Pulmonary artery endothelial cell (primary cell): ENCODE results near the gene AMACR. TPM values are rescaled to one million over a fixed set of nuclear protein-coding genes. Genes with fewer than 3 reads are reported as not detected.
A peak's percentile ranks its signal among the peaks of the same experiment; 100 is the strongest.
"Not testable (repeated sequence)": the region's sequence is repeated elsewhere in the genome, so short reads cannot be mapped to it uniquely, and the experiment has no call there.

ENCODE experiments used
- DNase-seq: peaks from one replicate; pipeline ENCODE4 v3.0.0-alpha.2; 2011; ENCODE audit warnings: low read depth, low spot score
- total RNA-seq: library from RNA; depleted of rRNA; stranded (reverse); fragments of >200 nt; gene quantifications from 2 replicates; pipeline ENCODE4 v1.2.3, GENCODE V29; 2014

Gene AMACR
- total RNA-seq, 1 donor from 2014 or later, result 8.9 TPM

DNA sequence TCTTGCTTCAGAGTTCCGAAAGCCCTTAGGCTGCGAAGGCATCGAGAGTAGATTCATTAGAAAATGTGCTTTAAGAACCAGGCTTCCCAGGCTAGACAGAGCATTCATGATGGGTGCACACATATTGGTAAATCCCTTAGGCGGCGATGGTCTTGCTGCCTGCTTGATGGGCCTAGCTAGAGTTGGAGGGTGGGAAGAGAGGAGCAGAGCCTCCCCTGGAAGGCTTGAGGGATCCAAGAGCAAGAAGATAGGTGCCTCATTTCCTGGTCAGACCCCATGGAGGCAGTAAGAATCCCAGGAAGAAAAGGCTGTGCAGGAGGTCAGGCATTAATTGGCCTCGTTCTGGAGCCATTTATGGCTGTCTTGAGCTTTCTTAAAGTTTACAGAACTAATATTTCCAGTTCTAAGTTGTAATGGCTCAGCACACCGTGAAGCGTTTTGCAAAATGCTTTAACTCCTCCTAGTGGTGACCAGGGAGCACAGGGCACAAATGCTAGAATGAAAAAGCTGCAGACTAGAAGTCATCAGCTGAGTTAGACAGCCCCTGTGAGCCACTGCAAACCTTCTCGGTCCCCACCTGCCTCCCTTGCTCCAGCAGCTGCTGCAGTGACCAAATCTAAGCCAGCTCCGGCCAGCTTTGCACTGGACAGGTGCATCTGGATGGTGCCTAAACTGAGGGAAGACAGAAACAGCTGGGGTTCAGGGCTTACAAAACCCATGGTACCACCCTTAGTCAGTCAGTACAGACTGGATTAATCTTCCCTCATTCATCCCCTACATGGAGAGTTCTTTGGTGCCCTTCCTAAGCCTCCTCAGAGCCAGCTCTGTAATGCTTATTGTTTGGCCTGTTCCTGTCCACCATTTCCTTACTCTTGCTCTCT is 38.0 kb downstream of the AMACR start:
- peak; percentile 10 for DNase-seq

DNA sequence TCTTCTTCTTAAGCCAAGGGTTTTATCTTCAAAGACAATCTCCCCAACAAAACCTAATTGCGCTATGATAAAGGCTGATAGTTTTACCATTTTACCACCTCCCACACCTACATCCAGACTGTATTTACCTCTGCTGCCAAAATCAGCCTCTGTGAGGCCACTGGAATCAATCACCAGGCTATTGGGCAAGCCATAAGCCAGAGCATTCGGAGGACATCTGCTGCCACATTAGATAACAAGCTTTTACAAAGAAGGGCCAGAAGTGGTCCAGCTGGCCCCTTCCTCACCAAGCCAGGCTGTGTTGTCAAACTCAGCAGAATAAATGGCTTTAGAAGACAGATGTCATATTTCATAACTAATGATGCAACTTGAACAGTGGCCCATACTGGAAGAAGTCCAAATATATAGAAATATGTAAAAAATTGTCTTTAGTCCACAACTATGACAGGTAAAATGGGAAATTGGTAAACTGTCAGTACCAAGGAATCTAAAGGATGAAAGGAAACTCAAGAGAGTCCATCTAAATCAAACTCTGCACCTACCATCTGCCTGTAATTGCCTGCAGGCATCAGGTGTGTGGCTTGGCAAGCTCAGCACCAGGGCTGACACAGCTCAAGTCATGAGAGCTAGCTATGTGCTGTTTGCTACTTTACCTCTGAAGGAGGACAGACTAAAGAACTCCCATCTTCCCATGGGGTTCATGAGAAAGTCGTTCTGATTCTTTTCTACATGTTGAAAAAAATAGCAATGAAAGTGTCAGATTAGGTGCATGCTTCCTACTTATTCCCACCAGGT is 39.4 kb downstream of the AMACR start:
- no peak for DNase-seq

GRCh38 chr5:33966805-33967204 is 41.0 kb downstream of the AMACR start:
- DNase-seq, result no peak

GRCh38 chr5:33964132-33964700 is 43.6 kb downstream of the AMACR start:
- DNase-seq, result no peak

DNA sequence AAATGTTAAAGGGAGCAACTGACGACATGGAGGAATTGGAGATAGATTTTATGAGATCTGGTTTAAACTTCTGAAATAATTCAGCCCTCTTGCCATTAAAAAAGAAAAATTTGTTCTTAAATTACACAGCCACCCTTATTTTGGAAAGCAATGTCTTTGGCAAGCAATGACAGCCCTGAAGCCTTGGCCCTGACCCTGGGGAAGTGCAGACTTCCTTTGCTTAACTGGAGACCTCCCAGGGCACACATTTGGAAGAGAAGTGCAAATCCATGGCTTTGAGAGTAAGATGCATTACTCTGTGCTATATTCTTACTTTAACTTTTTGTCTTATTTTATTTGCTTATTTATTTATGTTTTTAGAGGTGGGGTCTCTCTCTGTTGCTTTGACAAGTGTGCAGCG is 49.7 kb downstream of the AMACR start:
- no peak for DNase-seq

DNA sequence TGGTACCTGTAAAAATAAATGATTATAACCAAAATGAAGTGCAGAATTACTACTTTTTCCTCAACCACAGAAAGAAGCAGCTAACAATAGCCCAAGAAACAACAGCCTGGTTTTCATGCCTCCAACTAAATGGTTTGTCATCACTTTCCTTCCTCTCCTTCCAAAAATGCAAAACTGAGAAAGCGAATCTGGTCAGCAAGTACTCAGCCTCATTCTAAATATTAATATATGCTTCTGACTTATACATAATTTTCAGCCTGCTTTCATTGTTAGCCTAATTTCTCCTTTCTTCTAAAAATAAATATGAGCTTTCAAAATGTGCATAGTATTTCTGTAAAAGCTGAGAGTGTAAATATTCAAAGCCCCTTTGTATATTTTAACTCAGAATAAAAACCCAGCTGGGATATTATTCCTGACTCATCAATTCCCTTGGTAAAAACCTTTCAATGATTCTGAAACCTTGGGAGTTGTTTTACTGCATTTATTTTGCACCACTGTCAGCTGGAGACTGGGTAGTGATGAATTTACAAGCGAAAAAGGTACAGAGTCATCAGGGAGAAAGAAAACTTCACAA is 50.2 kb downstream of the AMACR start:
- DNase-seq, result no peak

GRCh38 chr5:33952175-33952574 is 55.7 kb downstream of the AMACR start:
- DNase-seq, result not testable (repeated sequence)

- DNase-seq, result no peak
Observed at GRCh38 chr5:33944543-33945132, 63.2 kb downstream of the AMACR start.

DNA sequence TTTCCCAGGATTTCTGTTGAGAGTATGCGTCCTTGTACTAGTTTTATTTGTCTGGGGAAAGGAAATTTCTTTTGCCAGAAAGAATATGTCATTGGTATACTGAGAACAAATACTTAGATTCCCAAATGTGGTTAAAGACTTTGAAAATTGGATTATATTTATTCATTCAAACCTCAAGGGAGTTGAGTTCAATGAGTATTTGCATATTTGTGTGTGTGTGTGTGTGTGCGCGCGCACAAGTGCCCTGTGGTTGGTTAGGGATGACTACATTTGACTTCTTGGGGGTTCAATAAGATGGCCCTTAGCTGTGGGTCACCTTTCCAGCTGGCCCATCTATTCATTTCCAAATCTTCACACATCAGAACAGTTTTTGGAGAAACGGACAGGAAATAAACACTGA is 66.8 kb downstream of the AMACR start:
- no peak for DNase-seq

- DNase-seq, result no peak
Observed at GRCh38 chr5:33939556-33940262, 68.1 kb downstream of the AMACR start.

- no peak for DNase-seq
Observed at GRCh38 chr5:33938881-33939280, 69.0 kb downstream of the AMACR start.

DNA sequence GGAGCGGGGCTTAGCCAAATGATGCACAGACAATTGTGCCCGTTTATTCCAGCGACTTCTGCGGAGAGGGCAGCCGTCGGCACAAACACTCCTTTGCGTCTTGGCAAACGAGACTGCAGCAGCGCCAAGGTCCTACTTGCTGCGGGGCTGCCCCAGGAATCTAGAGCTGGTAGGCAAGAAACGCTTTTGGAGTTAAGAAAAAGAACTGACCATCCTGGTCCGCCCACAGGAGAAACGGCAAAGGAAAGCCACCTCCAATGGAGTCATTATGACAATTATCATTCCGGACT is 69.4 kb downstream of the AMACR start:
- no peak for DNase-seq

DNA sequence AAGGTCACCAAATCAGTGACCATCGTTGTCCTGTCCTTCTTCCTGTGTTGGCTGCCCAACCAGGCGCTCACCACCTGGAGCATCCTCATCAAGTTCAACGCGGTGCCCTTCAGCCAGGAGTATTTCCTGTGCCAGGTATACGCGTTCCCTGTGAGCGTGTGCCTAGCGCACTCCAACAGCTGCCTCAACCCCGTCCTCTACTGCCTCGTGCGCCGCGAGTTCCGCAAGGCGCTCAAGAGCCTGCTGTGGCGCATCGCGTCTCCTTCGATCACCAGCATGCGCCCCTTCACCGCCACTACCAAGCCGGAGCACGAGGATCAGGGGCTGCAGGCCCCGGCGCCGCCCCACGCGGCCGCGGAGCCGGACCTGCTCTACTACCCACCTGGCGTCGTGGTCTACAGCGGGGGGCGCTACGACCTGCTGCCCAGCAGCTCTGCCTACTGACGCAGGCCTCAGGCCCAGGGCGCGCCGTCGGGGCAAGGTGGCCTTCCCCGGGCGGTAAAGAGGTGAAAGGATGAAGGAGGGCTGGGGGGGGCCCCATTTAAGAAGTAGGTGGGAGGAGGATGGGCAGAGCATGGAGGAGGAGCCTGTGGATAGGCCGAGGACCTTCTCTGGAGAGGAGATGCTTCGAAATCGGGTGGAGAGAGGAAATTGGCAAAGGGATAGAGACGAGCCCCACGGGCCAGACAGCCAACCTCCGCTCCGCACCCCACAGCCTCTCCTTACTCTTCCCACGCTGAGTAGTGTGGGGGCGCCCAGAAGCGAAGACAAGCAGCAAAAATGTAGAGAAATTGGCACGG is 69.9 kb downstream of the AMACR start:
- no peak for DNase-seq

DNA sequence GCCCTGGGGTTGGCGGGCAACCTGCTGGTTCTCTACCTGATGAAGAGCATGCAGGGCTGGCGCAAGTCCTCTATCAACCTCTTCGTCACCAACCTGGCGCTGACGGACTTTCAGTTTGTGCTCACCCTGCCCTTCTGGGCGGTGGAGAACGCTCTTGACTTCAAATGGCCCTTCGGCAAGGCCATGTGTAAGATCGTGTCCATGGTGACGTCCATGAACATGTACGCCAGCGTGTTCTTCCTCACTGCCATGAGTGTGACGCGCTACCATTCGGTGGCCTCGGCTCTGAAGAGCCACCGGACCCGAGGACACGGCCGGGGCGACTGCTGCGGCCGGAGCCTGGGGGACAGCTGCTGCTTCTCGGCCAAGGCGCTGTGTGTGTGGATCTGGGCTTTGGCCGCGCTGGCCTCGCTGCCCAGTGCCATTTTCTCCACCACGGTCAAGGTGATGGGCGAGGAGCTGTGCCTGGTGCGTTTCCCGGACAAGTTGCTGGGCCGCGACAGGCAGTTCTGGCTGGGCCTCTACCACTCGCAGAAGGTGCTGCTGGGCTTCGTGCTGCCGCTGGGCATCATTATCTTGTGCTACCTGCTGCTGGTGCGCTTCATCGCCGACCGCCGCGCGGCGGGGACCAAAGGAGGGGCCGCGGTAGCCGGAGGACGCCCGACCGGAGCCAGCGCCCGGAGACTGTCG is 70.7 kb downstream of the AMACR start:
- DNase-seq, result no peak

DNA sequence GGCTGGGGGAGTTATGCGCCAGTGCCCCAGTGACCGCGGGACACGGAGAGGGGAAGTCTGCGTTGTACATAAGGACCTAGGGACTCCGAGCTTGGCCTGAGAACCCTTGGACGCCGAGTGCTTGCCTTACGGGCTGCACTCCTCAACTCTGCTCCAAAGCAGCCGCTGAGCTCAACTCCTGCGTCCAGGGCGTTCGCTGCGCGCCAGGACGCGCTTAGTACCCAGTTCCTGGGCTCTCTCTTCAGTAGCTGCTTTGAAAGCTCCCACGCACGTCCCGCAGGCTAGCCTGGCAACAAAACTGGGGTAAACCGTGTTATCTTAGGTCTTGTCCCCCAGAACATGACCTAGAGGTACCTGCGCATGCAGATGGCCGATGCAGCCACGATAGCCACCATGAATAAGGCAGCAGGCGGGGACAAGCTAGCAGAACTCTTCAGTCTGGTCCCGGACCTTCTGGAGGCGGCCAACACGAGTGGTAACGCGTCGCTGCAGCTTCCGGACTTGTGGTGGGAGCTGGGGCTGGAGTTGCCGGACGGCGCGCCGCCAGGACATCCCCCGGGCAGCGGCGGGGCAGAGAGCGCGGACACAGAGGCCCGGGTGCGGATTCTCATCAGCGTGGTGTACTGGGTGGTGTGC is 71.4 kb downstream of the AMACR start, which contains the start of gene RXFP3:
Gene RXFP3 (plus strand): TSS at position 6 of the 636 bp plus-strand sequence. CDS start 355 bp downstream, at position 361.
- DNase-seq, result no peak
